ENCODE measurements around the gene PRPF40A.

PRPF40A gene

DNA sequence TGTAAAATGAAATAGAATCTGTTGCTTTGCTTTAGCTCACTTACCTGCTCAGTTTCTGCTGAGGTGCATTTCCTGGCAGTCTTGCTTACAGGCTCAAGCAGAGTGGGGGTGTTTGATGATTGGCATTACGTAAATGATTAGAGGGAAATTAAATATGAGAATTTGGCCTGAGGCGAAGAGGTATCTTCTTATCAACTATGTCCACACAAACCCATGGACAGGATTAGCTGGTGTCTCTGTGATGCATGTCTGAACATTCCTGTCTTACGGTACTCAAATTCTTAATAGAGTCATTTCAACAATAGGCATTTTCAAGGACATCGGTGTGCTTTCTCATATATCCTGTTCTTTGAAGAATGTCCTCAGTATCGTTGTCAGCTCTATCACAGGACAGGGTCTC is 102.1 kb downstream of the PRPF40A start:
- Histone ChIP-seq H3K27ac (ENCODE audit: extremely low read depth, low read depth, low read length) (no peak overlapping the region), H3K4me3 (ENCODE audit: low read depth, low read length) (no peak overlapping the region), H3K9me3 (ENCODE audit: control insufficient read depth, insufficient read depth, low read depth, low read length) (no peaks in the 10 kb centered on the region), H3K4me1 (ENCODE audit: control insufficient read depth, insufficient read depth, low read length) (no peaks in the 10 kb centered on the region), H3K36me3 (ENCODE audit: control insufficient read depth in 2 of 2, insufficient read depth in 1 of 2, low read length in 2 of 2) (peaks cover 6 to 48% of the 10 kb centered on the region in 2 experiments; a peak in 1 of 3 replicates)
- no peak for TF ChIP-seq ZNF623 (tag by site-specific recombination; IDR thresholded peaks at IDR 0.05)
- no peak for TF ChIP-seq BCL11B (tag by site-specific recombination; IDR thresholded peaks at IDR 0.05; ENCODE audit: low read depth)
- no peak for TF ChIP-seq ZNF239 (tag by site-specific recombination; IDR thresholded peaks at IDR 0.05)
- no peak for TF ChIP-seq ZSCAN30 (tag by site-specific recombination; IDR thresholded peaks at IDR 0.05)
- no peak for TF ChIP-seq KLF17 (tag by site-specific recombination; IDR thresholded peaks at IDR 0.05)
- no peak for TF ChIP-seq ZNF37A (tag by site-specific recombination; IDR thresholded peaks at IDR 0.05)
- no peak for TF ChIP-seq ZNF501 (tag by site-specific recombination; IDR thresholded peaks at IDR 0.05)
- no peak for TF ChIP-seq ZBTB48 (tag by site-specific recombination; IDR thresholded peaks at IDR 0.05)
- TF ChIP-seq TRIM28 (IDR thresholded peaks at IDR 0.05; ENCODE audit: borderline replicate concordance, low read length): no peak
- TF ChIP-seq TSHZ1 (tag by site-specific recombination; IDR thresholded peaks at IDR 0.05; ENCODE audit: borderline replicate concordance): no peak
- TF ChIP-seq ZNF530 (tag by site-specific recombination; IDR thresholded peaks at IDR 0.05; ENCODE audit: low read depth): no peak
- no peak for TF ChIP-seq SP7 (tag by site-specific recombination; IDR thresholded peaks at IDR 0.05)
- no peak for TF ChIP-seq ZNF121 (tag by site-specific recombination; IDR thresholded peaks at IDR 0.05)
- no peak for TF ChIP-seq MZF1 (tag by site-specific recombination; IDR thresholded peaks at IDR 0.05; ENCODE audit: borderline replicate concordance)
- TF ChIP-seq KLF16 (tag by site-specific recombination; IDR thresholded peaks at IDR 0.05): no peak
- POLR2A ChIA-PET: no interaction called here
- CTCF ChIA-PET: interaction anchor here (0.7 to 3.4 kb wide), 3 partner anchors 12 to 35 kb away, joined by 4 to 13 read pairs (median 6); no protein-coding TSS in a partner anchor

DNA sequence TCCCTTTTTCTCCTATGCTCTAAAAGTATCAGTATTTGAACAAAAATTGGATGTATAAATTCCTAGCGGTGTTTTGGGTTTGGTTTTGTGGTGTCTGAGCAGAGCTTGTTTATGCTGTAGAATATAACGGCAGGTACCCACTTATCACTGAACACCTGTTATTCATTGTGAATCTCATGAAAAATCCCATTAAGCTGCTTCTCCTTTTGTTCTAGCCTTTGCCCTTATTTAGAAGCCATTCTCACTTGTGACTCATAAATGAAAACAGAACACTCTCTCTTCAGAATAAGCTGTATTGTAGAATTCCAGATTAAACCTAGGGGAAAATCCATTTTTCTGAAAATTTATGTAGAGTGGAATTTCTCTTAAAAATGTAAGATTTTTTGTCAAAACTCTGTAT is 104.0 kb downstream of the PRPF40A start:
- no peak overlapping the region for H3K4me3 ChIP-seq (ENCODE audit: low read depth, low read length)
- no peaks in the 10 kb centered on the region for H3K9me3 ChIP-seq (ENCODE audit: control insufficient read depth, insufficient read depth, low read depth, low read length)
- H3K4me1 ChIP-seq (ENCODE audit: control insufficient read depth, insufficient read depth, low read length): no peaks in the 10 kb centered on the region
- ChIA-PET CTCF (interaction anchor here (0.6 to 3.4 kb wide), 2 partner anchors 23 to 319 kb away, joined by 3 to 13 read pairs; no protein-coding TSS in a partner anchor), POLR2A (no interaction called here)
- H3K27ac ChIP-seq (ENCODE audit: extremely low read depth, low read depth, low read length): no peak overlapping the region
- peaks cover 0 to 31% of the 10 kb centered on the region in 2 experiments; a peak in 1 of 3 replicates for H3K36me3 ChIP-seq (ENCODE audit: control insufficient read depth in 2 of 2, insufficient read depth in 1 of 2, low read length in 2 of 2)
- TF ChIP-seq ZNF549 (tag by site-specific recombination; IDR thresholded peaks at IDR 0.05): no peak
- no peak for TF ChIP-seq ZNF596 (tag by site-specific recombination; IDR thresholded peaks at IDR 0.05)
- no peak for TF ChIP-seq ZNF366 (tag by site-specific recombination; conservative IDR thresholded peaks at IDR 0.05)
- TF ChIP-seq ZNF449 (tag by site-specific recombination; IDR thresholded peaks at IDR 0.05): no peak
- TF ChIP-seq ZBTB1 (tag by site-specific recombination; IDR thresholded peaks at IDR 0.05): no peak
- TF ChIP-seq ZNF112 (tag by site-specific recombination; IDR thresholded peaks at IDR 0.05): no peak
- no peak for TF ChIP-seq ZSCAN18 (tag by site-specific recombination; IDR thresholded peaks at IDR 0.05)
- TF ChIP-seq OSR2 (tag by site-specific recombination; IDR thresholded peaks at IDR 0.05): no peak
